Ectodermal cell (in vitro differentiated cells): ENCODE data around the gene LRBA.

ENCODE experiments used
- H3K27ac ChIP-seq: 2 replicates; pipeline ENCODE4 v1.7.0; 2013; ENCODE audit warnings: mild to moderate bottlenecking, low read depth, low read length; ENCODE audit not compliant: insufficient read depth, poor library complexity, severe bottlenecking
- H3K27me3 ChIP-seq: 2 replicates; pipeline ENCODE4 v1.7.0; 2013; ENCODE audit warnings: mild to moderate bottlenecking, low read length; ENCODE audit not compliant: insufficient read depth, control insufficient read depth, poor library complexity, severe bottlenecking
- H3K36me3 ChIP-seq: one replicate; pipeline ENCODE4 v1.7.0; 2013; ENCODE audit warnings: low read length; ENCODE audit not compliant: control insufficient read depth, insufficient read depth
- H3K4me1 ChIP-seq: one replicate; pipeline ENCODE4 v1.7.0; 2013; ENCODE audit warnings: low read length; ENCODE audit not compliant: control insufficient read depth, insufficient read depth
- H3K4me3 ChIP-seq: 2 replicates; pipeline ENCODE4 v1.7.0; 2013; ENCODE audit warnings: low read depth, low read length, control low read depth; ENCODE audit not compliant: insufficient read depth
- H3K9me3 ChIP-seq: 2 replicates; pipeline ENCODE4 v1.7.0; 2013; ENCODE audit warnings: mild to moderate bottlenecking, low read length, moderate library complexity; ENCODE audit not compliant: control insufficient read depth
- WGBS, 2 experiments: methylation state at CpG; one replicate each; pipeline ENCODE4 v1.1.7; 2013; ENCODE audit warnings: missing lambda C conversion rate in 2 of 2; 5-methylcytosine and 5-hydroxymethylcytosine counted together

The LRBA gene

DNA sequence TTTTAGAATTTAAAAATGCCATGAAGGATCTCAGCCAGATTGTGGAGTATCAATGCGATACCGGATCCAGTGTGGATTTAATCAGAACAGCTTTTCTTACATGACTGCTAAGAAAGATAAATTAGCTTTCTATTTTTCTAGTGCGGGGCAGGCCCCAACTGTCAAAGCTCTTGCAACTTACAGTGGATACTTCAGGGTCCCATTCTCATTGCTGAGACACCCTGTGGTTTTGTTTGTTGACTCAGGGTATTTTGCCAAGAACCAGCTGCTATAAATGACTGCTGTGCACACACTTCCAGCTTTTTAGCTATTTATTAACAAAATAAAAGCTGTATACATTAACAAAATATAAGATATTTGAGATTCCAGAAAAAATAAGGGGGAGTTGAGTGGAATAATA is 770.5 kb downstream of the LRBA start:
- Histone ChIP-seq H3K36me3 (no peaks in the 10 kb centered on the region), H3K4me1 (peaks cover 5% of the 10 kb centered on the region), H3K27me3 (no peaks in the 10 kb centered on the region), H3K27ac (no peak overlapping the region), H3K9me3 (no peaks in the 10 kb centered on the region), H3K4me3 (no peak overlapping the region)
- WGBS, 2 experiments, result 60 to 65% methylated on average over 3 of the region's 3 CpGs

DNA sequence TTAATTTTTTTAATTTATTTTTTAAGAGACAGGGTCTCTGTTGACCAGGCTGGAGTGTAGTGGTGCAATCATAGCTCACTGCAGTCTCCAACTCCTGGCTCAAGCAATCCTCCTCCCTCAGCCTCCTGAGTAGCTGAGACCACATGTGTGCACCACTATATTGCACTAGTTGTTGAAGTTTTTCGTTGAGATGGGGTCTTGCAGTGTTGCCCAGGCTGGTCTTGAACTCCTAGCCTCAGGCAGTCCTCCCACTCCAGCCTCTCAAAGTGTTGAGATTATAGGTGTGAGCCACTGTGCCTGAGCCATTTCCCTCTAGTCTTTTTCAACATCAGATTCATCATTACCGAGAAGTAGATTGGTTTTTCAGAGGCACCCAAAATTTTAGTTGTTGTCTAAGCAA is 771.2 kb downstream of the LRBA start:
- H3K9me3 ChIP-seq, result no peaks in the 10 kb centered on the region
- no peaks in the 10 kb centered on the region for H3K27me3 ChIP-seq
- H3K36me3 ChIP-seq, result no peaks in the 10 kb centered on the region
- no peak overlapping the region for H3K4me3 ChIP-seq
- 84 to 100% methylated on average over 2 of the region's 2 CpGs for WGBS, 2 experiments
- H3K27ac ChIP-seq, result no peak overlapping the region
- H3K4me1 ChIP-seq, result peaks cover 2% of the 10 kb centered on the region

GRCh38 chr4:150242820-150243458 is 772.1 kb downstream of the LRBA start:
- no peaks in the 10 kb centered on the region for H3K9me3 ChIP-seq
- H3K36me3 ChIP-seq, result no peaks in the 10 kb centered on the region
- 47 to 49% methylated on average over 4 of the region's 6 CpGs for WGBS, 2 experiments
- no peaks in the 10 kb centered on the region for H3K4me1 ChIP-seq
- H3K4me3 ChIP-seq, result no peak overlapping the region
- no peaks in the 10 kb centered on the region for H3K27me3 ChIP-seq
- no peak overlapping the region for H3K27ac ChIP-seq

GRCh38 chr4:150240011-150240410 is 775.1 kb downstream of the LRBA start:
- Histone ChIP-seq H3K9me3 (no peaks in the 10 kb centered on the region), H3K4me1 (peaks cover 7% of the 10 kb centered on the region), H3K27me3 (no peaks in the 10 kb centered on the region), H3K27ac (no peak overlapping the region), H3K4me3 (no peak overlapping the region), H3K36me3 (no peaks in the 10 kb centered on the region)

GRCh38 chr4:150238591-150238990 is 776.5 kb downstream of the LRBA start:
- H3K4me1 ChIP-seq, result peaks cover 7% of the 10 kb centered on the region
- WGBS, 2 experiments, result 97% methylated on average over 1 of the region's 1 CpG
- H3K27ac ChIP-seq, result no peak overlapping the region
- no peaks in the 10 kb centered on the region for H3K36me3 ChIP-seq
- no peaks in the 10 kb centered on the region for H3K9me3 ChIP-seq
- H3K27me3 ChIP-seq, result no peaks in the 10 kb centered on the region
- H3K4me3 ChIP-seq, result no peak overlapping the region

DNA sequence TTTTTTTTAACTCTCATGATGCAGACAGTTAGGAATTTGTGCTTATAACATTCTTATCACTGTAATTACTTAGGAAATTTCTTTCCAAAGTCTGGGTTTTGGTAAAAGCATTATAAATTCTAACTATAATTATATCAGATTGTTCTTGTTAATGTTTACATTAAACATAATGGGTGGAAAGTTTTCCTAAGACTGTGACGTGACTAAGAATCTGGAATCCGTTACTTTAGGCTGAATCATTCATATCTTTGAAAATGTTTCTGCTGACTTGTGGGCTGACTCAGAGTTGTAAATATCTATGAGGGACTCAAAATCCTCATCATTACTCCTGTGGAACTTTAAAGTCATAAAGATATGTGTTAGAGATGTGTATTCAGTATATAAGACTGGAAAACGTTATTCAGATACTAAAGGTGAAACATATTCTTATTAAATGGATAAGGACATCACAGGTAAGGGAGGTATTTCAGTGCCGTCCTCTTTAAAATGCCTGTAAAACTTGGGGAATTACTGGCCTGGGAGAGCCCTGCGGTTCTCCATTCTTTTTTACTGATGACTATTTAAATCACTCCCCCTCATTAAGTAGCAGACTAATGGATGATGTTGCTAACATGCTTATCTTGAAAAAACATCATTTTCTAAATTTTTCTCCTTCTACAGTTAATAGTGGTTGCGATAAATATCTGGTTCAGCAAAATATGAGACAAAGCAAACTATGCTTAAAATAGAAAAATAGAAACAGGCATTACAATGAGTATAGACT is 777.8 kb downstream of the LRBA start:
- Histone ChIP-seq H3K4me3 (no peak overlapping the region), H3K9me3 (no peaks in the 10 kb centered on the region), H3K27ac (no peak overlapping the region), H3K27me3 (no peaks in the 10 kb centered on the region), H3K4me1 (peaks cover 7% of the 10 kb centered on the region), H3K36me3 (no peaks in the 10 kb centered on the region)
- 75 to 92% methylated on average over 4 to 6 of the region's 6 CpGs for WGBS, 2 experiments

DNA sequence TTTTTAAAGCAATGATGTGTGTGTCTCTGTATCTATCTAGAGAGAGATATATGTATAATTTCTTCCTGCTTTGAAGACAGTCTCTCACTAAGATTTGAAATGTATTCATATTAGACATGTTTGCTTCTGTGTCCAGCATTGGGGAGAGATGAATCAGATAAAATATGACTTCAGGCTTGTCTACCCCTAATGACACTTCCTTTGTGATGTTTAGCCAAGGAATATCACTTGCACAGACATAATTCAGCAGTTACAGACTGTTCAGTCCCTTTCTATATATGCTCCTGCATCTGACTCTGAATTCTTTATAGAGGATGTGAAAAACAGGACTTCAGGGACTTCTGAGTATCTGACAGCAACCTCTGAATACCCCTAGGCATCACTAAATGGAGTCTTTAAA is 778.5 kb downstream of the LRBA start:
- H3K9me3 ChIP-seq, result no peaks in the 10 kb centered on the region
- H3K36me3 ChIP-seq, result no peaks in the 10 kb centered on the region
- no peak overlapping the region for H3K27ac ChIP-seq
- H3K4me1 ChIP-seq, result peaks cover 7% of the 10 kb centered on the region
- H3K27me3 ChIP-seq, result no peaks in the 10 kb centered on the region
- no peak overlapping the region for H3K4me3 ChIP-seq

DNA sequence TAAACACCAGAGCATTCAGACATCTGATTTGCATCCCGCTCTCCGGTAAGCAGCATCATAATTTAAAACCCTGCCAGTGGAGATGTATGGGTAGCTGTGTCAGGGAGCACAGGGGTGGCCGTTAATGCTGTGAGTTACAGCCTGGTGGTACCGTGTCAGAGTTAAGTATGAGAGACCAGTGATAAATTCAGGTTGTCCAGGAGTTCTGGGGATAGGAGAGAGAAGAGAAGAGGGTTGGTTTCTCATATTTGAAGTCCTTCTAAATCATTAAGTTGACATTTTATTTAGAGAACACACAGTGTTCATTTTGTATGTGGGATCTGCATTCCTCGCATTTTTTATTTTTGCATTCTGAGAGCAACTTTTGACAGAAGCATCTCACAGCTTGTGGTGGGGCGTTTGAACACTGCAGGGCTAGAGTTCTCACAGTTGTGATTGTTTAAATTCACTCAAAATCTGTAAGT is 779.2 kb downstream of the LRBA start:
- Histone ChIP-seq H3K4me3 (no peak overlapping the region), H3K9me3 (no peaks in the 10 kb centered on the region), H3K36me3 (no peaks in the 10 kb centered on the region), H3K27ac (peak overlapping the region; percentile 23), H3K4me1 (peaks cover 7% of the 10 kb centered on the region), H3K27me3 (no peaks in the 10 kb centered on the region)
- WGBS, 2 experiments, result 72 to 80% methylated on average over 6 of the region's 6 CpGs

DNA sequence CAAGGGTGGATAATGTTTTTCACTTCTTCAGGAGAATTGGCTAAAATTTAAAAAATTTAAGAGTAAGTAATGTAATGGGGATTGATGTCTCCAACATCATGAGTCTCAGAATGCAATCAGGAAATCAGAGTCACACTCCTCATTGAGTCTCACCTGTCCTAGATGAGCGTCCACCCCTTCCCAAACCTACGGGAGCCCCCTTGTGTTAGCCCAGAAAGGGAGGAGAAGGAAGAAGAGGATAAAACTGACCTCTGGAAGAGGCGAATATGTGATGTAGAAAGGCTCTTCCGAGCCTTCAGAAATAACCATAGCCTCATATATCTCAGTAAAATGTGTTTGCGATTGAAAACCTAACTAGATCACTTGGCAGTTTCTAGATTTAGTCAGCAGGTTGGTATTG is 779.8 kb downstream of the LRBA start:
- Histone ChIP-seq H3K4me1 (peaks cover 7% of the 10 kb centered on the region), H3K36me3 (no peaks in the 10 kb centered on the region), H3K27me3 (no peaks in the 10 kb centered on the region), H3K27ac (peak overlapping the region; percentile 23), H3K9me3 (no peaks in the 10 kb centered on the region), H3K4me3 (no peak overlapping the region)
- WGBS, 2 experiments, result 92 to 93% methylated on average over 3 to 5 of the region's 5 CpGs

DNA sequence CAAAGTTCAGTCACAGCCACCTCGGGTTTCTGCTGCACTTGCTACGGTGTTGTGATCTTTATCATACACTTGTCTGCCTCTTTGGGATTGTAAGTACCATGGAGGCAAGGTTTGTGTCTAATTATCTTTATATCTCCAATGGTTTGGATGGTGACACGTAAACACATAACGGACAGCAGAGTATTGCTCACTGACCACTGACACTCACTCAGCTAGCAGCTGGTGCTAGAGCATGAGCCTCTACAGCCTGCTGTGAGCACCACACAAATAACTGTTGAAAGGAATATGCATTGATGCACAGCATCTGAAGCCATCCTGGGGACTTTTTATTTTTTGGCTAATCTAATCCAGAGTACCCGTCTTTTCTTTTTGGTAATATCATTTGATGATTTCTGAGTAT is 780.8 kb downstream of the LRBA start:
- H3K27me3 ChIP-seq, result no peaks in the 10 kb centered on the region
- no peak overlapping the region for H3K4me3 ChIP-seq
- WGBS, 2 experiments, result 90 to 95% methylated on average over 5 of the region's 5 CpGs
- no peaks in the 10 kb centered on the region for H3K36me3 ChIP-seq
- no peaks in the 10 kb centered on the region for H3K9me3 ChIP-seq
- H3K27ac ChIP-seq, result no peak overlapping the region
- H3K4me1 ChIP-seq, result peaks cover 7% of the 10 kb centered on the region
